HG02678 (cell line): ENCODE results near the gene CPT1A.
"Not testable (repeated sequence)": the region's sequence is repeated elsewhere in the genome, so short reads cannot be mapped to it uniquely, and the experiment has no call there.

Experiments
- ATAC-seq: cut with Tn5 transposase; IDR thresholded peaks from one replicate; pipeline ENCODE4 v1.9.1; 2021; ENCODE audit warnings: mild to moderate bottlenecking, moderate library complexity; ENCODE audit not compliant: unreplicated experiment

Gene CPT1A

DNA sequence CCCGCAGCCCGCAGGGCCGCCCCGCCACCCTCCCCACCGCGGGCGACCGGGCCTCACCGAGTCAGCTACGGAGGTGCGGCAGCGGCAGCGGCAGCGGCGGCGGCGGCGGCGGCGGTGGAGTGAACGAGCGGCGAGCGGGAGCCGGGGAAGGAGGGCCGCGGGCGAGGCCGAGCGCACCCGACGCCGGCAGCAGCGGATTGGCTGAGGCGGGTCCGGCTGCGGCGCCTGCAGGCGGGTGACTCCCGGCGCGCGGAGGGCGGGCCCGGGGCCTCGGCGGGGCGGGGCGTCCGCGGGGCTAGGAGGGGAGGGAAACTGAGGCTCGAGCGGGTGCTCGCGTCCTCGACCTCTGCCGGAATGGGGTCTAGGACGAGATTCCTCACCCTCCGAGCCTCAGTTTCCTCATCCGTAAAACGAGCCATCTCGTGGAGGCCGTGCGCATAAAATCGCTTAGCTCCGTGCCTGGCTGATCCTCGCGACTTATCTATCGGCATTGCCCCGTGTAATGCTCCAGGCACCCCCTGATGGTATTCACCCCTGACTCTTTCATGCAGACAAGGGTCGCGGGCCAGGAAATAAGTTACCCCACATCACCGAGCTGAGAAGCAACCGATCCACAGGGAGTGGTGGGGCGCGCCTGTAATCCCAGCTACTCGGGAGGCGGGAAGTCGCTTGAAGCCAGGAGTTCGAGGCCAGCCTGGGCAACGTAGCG lies at the start of gene CPT1A:
CPT1A (minus strand) TSS at position 199 of the 709 bp plus-strand sequence. CDS start 26,442 bp downstream, outside the sequence.
- no peak for ATAC-seq

DNA sequence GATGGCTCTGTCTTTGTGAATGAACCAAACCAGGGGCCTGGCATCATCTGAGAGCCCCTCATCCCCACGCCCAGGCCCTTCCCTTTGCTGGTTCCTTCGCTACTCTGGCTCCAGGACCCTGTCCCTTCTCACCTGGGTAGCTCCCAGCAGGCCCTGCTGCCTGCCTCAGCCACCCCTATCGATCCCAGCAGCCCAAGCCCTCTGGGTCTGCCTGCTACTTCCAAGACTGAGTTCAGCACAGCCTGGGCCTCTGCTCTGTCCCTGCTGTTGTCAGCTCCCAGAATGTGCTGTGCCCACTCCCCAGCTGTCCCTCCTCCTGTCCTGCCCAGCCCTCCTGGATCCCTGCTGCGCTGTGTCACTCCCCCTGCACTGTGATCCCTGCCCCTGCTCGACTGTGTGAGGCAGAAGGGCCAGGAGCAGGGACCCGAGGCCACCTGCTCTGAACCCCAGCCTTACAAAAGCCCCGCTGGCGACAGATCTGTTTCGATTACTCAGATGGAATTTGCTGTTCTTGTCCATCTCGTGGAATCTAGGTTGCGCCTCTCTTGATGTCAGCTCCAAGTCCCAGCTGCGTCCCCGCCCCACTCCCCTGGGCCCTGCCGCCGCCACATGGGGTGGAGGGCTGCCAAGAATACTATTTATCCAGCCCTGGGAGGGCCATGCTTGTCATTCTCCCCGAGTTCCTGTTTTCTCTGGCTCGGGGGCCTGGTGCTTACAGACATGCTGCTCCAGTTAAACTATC lies 48.9 kb upstream of the CPT1A start:
- no peak for ATAC-seq

DNA sequence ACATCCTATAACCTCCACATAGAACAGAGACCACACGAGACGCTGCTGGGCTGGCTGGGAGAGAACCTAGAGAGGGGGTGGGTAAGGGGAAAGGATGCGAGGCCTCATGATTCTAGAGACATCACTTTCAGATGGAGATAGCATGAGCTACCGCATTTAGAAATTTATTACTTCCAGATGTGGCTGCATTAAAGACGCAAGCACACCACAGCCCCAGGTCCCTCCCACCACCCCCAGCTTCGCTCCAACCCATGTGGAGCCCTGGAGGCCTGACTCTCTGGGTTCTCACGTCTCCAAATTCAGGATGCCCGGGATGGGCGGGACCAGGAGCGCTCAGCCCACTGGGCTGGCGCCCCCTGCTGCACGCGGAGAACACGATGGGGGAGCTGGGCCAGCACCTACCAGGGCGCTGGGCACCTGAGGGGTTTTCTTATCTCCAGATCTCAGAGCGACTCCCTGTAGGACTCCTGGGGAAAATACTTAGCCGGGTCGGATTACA lies 48.3 kb upstream of the CPT1A start:
- no peak for ATAC-seq

DNA sequence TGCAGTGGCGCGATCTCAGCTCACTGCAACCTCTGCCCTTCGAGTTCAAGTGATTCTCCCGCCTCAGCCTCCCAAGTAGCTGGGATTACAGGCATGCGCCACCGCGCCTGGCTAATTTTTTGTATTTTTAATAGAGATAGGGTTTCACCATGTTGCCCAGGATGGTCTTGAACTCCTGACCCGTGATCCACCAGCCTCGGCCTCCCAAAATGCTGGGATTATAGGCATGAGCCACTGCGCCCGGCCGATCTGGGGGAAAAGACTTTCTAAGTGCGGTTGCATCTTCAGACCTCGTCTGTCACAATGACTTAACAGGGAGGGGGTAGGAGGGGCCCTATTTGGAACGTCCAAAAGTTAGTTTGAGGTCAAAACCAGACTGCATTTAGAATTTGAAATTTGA lies 43.1 kb upstream of the CPT1A start:
- ATAC-seq = not testable (repeated sequence)

DNA sequence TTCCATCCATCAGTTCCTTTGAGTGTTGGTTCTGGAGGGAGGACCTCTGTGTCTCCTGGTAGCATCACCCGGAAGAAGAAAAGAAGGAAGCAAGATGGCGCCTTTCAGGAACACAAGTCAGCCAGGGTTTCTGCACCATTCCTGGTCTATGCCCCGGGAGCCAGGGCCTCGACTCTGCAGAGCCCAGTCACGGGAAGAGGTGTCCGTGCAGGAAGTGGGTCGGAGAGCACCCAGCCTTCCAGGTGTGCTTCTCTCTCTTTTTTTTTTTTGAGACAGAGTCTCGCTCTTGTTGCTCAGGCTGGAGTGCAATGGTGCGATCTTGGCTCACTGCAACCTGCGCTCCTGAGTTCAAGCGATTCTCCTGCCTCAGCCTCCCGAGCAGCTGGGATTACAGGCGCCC lies 40.7 kb upstream of the CPT1A start:
- no peak for ATAC-seq

DNA sequence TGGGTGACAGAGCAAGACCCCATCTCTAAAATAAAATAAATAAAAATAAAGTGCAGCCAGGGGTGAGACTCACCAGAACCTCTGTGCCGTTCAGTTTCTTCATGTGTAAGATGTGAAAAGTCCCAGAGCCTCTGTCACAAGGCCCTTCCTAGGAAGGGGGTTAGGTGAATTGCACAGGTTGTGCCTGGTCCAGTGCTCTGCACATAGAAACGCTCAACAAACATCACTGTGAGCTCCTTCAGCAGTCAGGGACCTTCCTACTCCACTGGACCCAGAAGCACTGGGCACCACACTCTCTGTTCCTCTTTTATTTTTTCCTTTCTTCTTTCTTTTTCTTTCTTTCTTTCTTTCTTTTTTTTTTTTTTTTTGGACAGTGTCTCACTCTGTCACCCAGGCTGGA lies 39.6 kb upstream of the CPT1A start:
- ATAC-seq = no peak

DNA sequence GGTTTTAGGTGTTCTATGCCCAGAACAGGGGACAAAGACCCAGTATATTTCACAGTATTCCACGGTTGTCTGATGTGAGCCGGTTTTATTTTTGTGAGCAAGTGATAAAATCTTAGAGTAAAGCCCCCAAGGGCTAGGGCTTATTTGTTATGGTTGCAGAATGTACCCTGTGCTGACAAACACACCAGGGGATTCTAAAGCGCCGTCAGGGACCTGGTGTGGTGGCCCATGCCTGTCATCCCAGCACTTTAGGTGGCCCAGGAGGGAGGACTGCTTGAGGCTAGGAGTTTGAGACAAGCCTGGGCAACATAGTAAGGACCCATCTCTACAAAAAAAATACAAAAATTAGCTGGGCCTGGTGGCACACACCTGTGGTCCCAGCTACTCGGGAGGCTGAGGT lies 39.1 kb upstream of the CPT1A start:
- no peak for ATAC-seq

DNA sequence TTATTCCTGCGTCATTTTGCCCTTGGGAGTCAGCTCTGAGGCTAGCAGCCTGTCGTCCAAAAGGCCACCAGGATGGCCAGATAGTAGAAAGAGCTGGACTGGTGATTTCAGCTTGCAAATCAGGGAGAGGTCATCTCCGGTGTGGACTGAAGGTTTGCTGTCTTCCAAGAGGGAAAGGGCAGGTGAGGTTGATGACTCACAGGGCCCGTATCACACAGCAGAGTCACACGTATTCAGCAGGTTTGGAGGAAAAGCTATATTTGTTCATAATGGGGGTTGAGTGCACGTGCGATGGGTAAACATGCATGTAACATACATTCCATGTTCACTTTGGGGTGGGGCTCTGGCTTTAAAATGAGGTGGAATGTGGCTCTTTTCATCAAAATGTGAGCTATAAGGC lies 36.3 kb upstream of the CPT1A start:
- no peak for ATAC-seq

DNA sequence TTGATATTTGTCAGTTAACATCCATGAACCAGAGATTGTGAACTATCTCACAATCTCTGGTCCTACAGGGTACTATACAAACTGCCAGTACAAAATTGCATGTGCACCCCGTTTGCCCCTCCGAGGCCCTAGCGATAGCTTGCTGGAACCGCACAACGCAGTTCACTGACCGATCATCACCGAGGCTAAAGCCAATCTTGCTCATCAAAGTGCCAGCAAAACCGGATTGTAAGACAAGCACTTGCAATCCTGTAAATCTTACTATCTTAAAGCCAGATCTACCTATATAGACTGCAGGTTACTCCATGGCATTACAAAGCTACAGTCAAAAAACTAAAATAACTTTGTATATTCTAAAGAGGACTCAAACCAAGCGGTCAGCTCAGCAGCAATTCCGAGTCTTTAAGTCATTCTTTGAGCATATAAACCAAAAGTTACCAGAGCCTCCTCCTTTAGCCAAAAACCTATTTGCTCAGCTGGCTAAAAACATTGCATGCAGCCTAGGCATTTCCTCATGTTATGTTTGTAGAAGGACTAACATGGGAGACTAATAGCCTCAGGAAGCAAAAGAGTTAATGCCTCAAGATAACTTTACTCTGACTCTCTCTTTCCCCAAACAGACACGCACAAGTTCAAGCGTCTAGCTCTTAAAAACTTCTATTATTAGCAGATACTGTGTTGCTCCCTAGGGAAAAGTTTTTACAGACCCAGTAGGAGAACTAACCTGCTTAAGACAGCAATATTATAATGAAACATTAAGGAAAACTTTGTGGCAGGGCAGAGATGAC lies 30.7 kb upstream of the CPT1A start:
- no peak for ATAC-seq

DNA sequence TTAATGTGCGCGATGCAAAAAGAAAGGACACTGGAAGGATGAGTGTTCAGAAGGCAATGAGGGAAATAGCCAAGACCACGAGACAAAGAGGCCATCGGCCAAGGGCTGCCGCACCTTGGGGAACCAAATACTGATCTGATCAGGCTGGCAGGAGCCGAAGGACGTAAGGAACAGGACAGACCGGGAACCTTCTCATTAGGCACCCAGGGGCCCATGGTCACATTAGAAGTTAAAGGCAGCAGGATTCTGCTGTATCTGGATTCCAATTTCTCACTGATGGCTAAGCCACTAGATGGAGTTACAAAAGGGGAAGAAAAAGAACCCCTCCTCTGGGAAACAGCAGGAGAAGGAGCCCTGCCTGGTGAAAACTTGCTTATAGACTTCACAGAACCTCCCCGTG lies 28.8 kb upstream of the CPT1A start:
- no peak for ATAC-seq

DNA sequence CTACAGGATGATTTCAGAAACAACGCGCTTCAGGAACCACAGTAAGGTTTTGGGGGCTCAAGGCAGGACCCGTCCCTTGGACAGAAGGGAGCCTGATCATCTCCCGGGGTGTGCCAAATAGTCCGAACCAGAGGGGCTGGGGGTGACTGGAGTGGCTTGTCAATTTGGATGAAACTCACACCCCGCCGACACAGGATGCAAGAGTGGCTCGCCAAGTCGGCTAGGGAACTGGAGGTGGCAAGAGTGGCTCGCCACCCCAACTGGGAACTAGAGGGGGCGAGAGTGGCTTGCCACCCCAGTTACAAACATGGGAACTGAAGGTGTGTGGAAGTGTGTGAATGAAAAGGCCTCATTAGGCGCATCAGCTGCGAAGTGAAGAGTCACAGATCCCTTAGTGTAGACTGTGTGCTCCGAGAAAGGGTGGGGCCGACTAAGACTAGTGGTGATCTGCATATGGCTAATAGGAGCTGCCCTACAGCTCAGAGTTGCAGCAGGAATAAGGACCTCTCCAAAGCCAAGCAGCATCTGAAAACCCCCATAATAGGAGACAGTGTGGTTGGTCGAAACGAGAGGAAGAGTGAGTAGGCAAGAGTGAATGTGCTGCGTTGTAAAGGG lies 26.6 kb upstream of the CPT1A start:
- no peak for ATAC-seq

DNA sequence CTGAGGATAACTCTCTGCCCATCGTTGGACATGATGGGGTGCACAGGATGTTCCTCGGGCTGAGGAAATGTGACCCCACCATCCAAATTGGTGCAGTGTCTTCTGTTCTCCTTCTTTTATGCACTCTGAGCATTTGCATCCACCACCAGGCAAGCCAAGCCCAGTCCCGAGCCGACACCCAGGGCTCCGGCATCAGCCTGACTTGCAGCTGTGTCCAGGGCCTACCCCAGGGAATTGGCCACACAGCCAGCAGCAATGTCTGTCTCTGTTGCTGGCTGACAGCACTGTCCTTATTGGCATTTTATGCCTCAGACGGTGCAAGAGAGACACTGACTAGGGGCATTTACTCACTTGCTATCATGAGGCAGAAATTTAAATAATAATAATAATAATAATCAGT lies 25.4 kb upstream of the CPT1A start:
- no peak for ATAC-seq

DNA sequence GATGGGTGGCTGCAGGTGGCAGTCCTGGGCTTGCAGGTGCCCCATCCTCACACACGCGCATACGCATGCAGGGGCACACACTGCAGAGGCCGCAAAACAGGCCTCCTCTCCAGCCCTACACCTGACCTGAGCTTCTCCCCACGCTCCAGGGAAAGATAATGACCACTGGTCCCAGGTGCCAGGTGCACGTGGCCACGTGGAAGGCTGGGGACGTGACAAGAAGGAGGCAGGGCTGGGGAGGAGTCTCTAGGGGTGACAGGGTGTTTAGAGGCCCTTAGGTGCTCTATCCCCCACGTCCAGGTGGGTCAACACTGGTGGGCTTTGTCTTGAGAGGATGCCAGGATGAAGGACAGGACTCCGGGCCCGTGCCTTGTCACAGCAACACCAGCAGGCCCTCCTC lies 23.5 kb upstream of the CPT1A start:
- ATAC-seq = no peak

DNA sequence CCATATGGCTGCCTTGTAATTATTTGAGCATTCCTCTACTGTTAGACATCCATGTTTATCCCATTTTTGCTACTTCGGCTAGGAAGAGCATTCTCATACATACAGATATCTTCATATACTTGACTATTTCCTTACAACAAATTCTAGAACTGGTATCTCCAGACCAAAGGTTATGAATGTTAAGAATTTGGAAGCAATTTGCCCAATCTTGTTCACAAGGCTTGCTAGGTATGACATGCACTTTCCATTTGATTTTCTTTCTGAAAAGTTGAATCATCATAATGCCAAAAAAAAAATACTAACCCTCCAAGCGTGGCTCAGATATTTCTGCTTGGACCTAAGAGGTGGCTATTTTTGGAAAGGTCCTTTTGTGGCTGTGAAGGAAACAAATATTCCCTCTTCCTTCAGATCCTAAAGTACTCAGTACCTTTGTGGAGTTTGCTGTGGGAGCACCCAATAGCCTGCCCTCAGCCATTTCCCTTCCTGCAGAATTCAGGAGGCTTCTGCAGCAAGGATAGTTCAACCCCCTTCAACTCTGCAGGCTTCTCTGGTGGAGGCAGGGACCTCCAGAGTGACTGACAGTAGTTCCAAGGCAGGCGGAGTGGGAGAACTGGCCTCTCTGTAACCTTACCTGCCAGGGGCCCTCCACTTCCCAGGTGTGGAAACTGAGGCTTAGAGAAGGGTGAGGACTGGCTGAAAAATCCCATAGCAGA lies 22.0 kb upstream of the CPT1A start:
- no peak for ATAC-seq

DNA sequence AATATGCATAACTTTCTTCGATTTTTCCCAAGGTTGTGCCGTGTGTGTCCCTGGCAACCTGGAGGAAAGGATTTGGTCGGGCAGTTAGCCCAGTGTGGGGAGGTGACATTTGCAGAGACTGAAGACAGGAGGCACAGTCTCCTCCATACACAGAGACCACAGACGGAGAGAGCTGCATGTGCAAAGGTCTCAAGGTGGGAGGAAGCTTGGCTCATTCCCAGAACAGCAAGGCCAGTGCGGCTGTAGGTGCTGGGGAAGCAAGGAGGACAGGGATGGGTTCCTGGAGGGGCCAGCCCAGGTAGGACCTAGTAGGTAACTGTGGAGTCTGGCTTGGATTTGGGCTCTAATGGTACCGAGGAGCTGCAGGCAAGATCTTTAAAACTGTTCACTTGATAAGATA lies 20.7 kb upstream of the CPT1A start:
- no peak for ATAC-seq

DNA sequence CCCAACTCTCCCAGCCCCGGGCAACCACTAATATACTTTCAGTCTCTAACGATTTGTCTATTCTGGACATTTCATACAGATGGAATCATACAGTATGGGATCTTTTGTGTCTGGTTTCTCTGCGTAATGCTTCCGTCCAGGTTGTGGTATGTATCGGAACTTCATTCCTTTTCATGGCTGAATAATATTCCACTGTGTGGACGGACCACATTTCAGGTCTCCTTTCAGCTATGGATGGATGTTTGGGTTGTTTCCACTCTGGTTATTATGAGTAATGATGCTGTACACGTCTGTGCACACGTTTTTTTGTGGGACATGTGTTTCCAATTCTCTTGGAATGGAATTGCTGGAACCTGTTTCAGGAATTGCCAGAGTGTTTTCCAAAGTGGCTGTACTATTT lies 17.4 kb upstream of the CPT1A start:
- ATAC-seq = no peak

DNA sequence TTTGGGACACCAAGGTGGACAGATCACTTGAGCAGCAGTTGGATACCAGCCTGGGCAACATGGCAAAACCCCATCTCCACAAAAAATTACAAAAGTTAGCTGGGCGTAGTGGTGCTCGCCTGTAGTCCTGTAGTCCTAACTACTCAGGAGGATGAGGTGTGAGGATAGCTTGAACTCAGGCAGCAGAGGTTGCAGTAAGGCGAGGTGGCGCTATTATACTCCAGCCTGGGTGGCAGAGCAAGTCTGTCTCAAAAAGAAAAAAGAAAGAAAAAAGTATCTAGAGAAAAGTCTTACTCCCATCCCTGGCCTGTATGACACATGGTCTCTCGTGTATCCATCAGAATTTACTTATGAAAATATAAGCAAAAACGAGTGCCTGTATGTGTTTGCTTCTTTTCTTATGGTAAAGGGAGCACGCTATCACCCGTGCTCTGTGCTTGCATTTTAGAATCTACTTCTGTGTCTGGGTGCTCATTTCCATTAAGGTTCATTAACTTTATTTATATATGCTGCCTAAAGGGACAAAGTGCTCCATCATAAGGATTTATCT lies 15.4 kb upstream of the CPT1A start:
- ATAC-seq = no peak

DNA sequence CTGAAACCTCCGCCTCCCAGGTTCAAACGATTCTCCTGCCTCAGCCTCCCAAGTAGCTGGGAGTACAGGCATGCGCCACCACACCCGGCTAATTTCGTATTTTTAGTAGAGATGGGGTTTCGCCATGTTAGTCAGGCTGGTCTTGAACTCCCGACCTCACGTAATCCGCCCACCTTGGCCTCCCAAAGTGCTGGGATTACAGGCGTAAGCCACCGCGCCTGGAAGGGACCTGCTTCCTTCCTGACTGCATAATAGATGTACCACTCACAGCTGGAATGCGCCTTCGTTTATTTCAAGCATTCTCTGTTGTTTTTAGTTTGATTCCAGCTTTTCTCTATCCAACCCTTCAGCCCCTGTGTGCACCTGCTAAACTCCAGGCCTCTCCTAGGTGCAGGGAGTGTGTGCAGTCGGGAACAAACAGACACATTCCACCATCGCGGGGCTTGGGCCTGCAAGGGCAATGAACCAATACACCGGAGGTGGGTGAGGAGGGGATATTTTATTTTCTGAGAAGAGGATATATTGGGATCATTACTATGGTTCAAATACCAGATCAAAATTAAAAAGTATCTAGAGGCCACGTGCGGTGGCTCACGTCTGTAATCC lies 14.8 kb upstream of the CPT1A start:
- ATAC-seq = not testable (repeated sequence)

DNA sequence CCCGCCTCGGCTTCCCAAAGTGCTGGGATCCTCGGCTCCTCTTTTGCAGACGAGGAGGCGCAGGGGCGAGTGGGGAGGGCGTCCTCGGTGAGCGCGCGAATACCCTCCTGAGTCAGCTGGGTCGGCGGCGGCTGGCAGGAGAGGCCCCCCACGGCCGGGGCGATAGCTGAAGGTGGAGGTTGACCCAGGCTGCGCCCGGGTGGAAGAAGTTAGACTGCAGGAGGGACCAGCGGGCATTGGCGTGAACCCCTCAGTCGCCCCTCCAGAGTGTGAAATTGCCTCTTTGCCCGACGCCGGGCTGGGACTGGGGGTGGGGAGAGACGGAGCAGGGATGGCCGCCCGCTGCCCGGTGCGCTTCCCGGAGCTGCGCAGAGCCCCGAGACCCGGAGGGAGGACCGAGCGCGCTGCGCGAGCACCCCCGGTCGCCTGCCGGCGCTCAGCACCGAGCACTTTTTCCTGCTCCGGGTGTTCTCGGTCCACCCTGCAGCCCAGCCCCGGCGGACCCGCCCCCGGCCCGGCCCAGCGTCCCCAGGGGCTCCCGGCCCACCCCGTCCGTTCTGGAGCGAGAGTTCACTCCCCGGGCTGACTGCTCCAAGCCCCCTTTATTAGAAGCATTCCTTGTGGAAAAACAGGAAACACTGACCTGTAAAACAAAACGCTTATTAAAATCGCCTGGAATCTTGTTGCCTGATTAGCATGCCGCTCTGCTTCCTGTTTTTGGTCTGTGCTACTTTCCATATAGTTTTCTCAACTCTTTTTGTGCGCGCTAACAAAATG lies 13.7 kb upstream of the CPT1A start:
- no peak for ATAC-seq
